Measurements from ENCODE around the gene PALLD.
"Not testable (repeated sequence)": the region's sequence is repeated elsewhere in the genome, so short reads cannot be mapped to it uniquely, and the experiment has no call there.

Gene PALLD

GRCh38 chr4:168489616-168490015 lies 7.2 kb upstream of the PALLD start:
- no peak for DNase-seq

GRCh38 chr4:168490711-168491110 lies 6.1 kb upstream of the PALLD start:
- DNase-seq: no peak

DNA sequence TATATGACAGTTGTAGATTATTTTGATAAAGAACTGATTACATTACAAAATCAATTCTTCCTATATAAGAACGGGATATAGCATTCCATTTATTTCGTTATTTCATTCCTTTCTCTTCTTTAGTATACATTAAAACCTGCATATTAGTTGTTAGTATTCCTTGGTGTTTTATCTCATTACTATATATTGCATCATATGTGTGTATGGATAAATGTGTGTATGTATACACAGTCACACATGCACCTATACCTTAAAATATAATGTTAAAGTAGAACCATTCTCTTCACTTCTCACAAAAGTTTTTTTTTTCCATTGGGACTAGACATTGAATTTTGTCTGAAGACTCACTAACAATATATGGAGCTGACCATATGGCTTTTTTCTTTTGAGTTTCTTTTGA lies 5.3 kb upstream of the PALLD start:
- no peak for DNase-seq

- no peak for DNase-seq
Observed at GRCh38 chr4:168498251-168498650, 1.4 kb downstream of the PALLD start.

- no peak for DNase-seq
Observed at GRCh38 chr4:168499241-168499640, 2.4 kb downstream of the PALLD start.

DNA sequence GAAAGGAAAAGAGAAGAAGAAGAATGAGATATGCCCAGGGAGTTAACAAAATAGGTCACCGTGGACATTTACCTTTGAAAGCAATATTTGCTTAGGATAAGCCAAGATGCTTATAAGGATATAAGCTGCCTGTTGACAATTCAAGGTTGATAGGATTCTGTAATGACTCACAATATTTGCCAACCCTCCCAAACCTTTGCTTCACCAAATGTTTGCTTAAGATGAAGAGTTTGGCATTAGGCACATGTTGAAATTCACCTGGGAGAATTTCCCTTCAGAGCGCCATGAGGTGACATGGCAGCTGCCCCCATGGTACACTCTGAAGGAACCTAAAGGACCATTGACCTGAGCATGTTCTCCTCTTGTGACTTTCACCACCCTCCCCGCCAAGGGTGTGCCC lies 4.6 kb downstream of the PALLD start:
- DNase-seq: no peak

DNA sequence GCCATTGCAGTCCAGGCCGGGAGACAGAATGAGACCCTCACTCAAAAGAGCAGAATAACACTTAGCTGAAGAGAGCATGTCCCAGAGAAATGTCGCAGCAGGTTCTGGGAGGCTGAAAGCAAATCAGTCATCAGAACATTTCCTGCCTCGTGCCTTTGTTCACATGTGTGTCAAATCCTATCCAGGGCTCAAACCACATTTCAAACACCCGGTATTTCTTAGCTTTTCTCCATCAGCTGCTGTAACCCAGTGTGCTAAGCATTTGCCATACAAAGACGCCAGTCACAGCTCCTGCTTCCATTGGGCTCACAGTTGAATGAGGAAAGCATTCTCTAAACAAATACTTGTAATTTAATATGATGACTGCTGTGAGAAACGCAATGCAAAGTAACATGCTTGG lies 6.0 kb downstream of the PALLD start:
- DNase-seq: no peak

GRCh38 chr4:168503652-168504362 lies 7.0 kb downstream of the PALLD start:
- no peak for DNase-seq

DNA sequence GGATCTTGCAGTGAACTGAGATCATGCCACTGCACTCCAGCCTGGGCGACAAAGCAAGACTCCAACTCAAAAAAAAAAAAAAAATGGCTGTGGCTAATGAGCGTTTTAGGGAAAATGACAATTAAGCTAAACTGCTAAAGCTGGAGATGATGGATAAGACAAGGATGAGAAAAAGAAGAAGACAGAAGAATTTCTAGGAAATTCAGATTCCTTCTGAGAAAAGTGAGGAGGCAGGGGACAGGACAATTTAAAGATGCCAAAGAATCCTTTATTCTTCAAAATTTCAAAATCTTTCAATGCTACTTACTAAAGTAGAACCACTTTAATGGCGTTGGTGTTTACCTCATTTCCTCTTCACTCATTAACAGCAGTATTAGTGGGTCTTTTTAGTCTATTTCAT lies 7.7 kb downstream of the PALLD start:
- DNase-seq: no peak

- no peak for DNase-seq
Observed at GRCh38 chr4:168506014-168506413, 9.2 kb downstream of the PALLD start.

DNA sequence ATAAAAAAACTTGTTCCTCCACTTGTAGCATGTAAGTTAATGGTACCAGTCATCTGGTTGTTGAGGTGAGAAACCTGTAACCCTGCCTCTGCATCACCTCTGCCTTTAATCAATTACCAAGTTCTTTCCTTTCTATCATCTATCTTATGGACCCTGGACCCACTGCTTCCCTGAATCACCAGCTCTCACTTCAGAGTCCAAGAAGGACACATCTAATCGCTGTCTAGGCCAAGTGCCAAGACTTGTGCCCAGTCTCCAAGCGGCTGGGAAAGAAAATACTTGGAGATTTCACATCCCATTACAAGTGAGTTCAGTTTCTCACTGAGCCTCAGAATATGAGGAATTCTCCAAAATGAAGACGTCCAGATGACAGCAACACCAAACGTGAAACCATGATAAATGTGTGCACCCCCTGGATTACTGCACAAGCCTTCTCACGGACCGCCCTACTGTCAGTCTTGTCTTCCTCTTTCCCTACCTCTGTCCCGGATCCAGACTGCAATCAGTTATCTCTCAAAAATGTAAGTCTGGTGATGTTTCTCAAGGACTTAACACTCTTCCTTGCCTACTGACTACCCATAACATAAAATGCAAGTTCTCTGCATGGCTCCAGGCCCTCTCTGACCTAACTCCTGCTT lies 10.4 kb downstream of the PALLD start:
- DNase-seq: no peak

DNA sequence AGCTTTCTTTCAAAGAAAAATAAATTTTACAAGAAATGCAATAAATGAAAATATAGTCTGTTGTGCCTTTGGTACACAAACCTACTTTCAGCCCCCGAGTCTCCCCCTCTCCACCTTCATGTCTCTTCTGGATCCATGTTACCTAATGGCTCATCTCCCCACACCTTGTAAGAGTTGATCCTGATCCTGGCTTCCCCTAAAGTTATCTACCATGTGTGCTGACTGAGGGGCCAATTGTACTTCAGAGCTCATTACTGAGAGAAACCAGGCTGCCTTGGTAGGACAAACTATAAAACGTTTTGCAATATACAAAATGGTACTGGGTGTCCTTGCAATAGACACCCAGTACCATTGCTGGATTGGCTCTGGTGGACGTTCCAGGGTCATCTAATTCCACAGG lies 11.8 kb downstream of the PALLD start:
- no peak for DNase-seq

GRCh38 chr4:168509786-168510185 lies 12.9 kb downstream of the PALLD start:
- no peak for DNase-seq

DNA sequence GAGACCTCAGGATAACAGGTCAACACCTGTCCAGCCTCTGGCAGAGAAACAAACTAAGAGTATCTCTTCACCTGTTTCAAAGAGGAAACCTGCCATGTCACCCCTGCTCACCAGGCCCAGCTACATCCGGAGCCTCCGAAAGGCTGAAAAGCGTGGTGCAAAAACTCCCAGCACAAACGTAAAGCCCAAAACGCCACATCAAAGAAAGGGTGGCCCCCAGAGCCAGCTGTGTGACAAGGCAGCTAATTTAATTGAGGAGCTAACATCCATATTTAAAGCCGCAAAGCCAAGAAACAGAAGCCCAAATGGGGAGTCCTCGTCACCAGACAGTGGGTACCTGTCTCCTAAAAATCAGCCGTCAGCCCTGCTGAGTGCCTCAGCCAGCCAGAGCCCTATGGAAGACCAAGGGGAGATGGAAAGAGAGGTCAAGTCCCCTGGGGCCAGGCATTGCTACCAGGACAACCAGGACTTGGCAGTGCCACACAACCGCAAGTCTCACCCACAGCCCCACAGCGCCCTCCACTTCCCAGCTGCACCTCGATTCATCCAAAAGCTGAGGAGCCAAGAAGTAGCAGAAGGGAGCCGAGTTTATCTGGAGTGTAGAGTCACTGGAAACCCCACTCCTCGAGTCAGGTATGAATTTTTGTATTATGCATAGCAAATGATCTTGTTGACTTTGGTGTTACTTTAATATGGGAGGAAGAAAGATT lies 15.1 kb downstream of the PALLD start:
- DNase-seq: no peak

DNA sequence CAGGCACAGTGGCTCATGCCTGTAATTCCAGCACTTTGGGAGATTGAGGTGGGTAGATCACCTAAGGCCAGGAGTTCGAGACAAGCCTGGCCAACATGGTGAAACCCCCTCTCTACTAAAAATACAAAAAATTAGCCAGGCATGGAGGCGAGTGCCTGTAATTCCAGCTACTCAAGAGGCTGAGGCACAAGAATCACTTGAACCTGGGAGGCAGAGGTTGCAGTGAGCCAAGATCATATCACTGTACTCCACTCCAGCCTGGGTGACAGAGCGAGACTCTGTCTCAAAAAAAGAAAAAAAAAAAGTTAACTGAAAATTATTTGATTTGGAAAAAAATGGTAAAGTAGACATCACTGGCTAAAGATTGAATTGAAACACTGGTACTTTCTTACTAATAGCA lies 17.0 kb downstream of the PALLD start:
- DNase-seq: not testable (repeated sequence)

DNA sequence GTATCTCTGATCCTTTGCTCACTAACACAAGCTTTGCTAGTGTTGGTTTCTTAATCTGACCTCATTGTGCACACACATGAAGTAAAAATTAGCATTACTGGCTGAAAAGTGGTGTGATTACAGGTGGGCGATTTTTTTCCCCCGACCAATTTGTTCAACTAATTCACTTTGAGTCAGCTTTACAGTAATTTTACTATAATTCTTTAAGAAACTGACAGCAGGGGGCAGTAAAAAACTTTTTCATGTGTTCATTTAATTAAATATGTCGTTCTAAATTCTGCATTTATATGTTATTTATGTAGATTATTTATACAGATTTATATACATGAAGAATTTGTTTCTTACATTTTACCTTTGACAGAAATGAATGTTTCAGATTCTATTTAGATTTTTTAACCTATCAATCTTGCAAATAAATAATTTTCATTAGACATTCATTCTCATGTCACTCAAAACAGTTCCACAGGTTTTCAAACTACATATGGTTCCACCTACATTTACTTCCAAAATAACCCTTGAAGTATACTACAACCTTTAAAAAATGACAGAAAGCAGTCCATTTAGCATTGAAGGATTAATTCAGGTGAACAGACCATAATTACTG lies 17.5 kb downstream of the PALLD start:
- DNase-seq: no peak

- DNase-seq: no peak
Observed at GRCh38 chr4:168515222-168516011, 18.6 kb downstream of the PALLD start.

GRCh38 chr4:168516841-168517240 lies 20.0 kb downstream of the PALLD start:
- DNase-seq: no peak

GRCh38 chr4:168519576-168519975 lies 22.7 kb downstream of the PALLD start:
- no peak for DNase-seq

DNA sequence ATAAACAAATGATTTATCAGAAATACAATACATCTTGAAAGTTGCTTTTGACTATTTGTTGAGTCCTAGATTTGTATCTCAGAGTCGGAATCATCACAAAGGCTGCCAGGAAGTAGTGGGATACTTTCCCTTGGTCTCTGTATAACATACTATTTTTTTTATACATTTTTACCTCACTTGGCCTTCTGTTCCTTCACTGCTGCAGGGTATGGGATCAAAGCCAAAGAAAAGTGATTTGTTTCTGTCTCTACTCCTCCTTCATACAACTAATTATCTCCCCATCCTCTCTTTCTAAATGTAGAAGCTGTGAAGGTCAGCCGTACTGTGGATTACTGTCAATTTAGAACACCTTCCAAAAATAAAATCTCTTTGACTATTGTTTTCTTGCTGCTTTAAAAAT lies 24.9 kb downstream of the PALLD start:
- no peak for DNase-seq

DNA sequence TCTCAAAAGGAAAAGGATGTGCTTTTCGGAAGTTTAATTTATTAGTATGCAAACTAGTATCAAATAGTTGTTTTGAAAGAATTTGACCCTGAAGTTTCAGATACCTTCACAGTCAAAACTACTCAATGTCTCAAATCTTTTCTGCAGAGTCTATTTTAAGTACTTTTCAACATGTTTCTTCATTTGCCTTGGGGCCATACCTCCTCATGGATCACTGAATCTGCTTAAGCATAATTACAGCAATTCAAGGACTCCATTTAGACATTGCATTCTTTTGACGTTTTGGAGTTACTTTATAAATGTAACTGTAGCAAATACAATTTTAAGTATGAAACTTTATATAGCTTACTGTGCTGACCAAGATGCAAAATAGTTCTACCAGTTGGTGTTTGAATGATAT lies 25.5 kb downstream of the PALLD start:
- no peak for DNase-seq

GRCh38 chr4:168522829-168523489 lies 26.1 kb downstream of the PALLD start:
- no peak for DNase-seq

Data from right kidney (tissue), 1 donor.